ENCODE results near the gene TAB3. TPM values are rescaled to one million over a fixed set of nuclear protein-coding genes. Genes with fewer than 3 reads are reported as not detected.

TAB3 gene
- total RNA-seq, 1 experiment from 2014 or later, result 13.5 TPM

- Mint-ChIP-seq H3K36me3 (ENCODE audit: insufficient read depth in 1 of 3, low read depth in 3 of 3) (peaks cover 0 to 3% (median 0%) of the 10 kb centered on the region in 3 experiments; a peak in 2 of 7 replicates), H3K27me3 (ENCODE audit: low read depth) (no peaks in the 10 kb centered on the region), H3K4me3 (no peak overlapping the region), H3K27ac (no peak overlapping the region; a peak in 1 of 7 replicates), H3K4me1 (peaks cover 9 to 14% of the 10 kb centered on the region in 2 experiments), H3K9me3 (peaks cover 41 to 49% of the 10 kb centered on the region in 2 experiments)
- DNase-seq, result no peak
- no peaks in the 10 kb centered on the region for H3K27me3 ChIP-seq (ENCODE audit: insufficient read depth, low read length)
- H2BK12ac ChIP-seq (ENCODE audit: insufficient read length, low read depth, low read length), result no peak overlapping the region
- H2AK5ac ChIP-seq (ENCODE audit: insufficient read length, low read length), result no peak overlapping the region
- H3K4me2 ChIP-seq (ENCODE audit: insufficient read depth, insufficient read length, low read length), result no peak overlapping the region
- no peak overlapping the region for H4K91ac ChIP-seq (ENCODE audit: insufficient read length, low read depth, low read length)
- H3K56ac ChIP-seq (ENCODE audit: insufficient read length, low read depth, low read length), result no peak overlapping the region
- H3K23me2 ChIP-seq (ENCODE audit: insufficient read length, low read depth, low read length, poor library complexity, severe bottlenecking), result no peaks in the 10 kb centered on the region
- no peak overlapping the region for H2BK20ac ChIP-seq (ENCODE audit: low read depth, low read length, poor library complexity, severe bottlenecking)
- no CpG with 5 or more reads among the region's 3 CpGs for WGBS (ENCODE audit: extremely low coverage, insufficient read length, low lambda C conversion rate)
- H3K79me1 ChIP-seq (ENCODE audit: insufficient read depth, low read depth, low read length, poor library complexity, severe bottlenecking), result no peaks in the 10 kb centered on the region
- H3K27ac ChIP-seq (ENCODE audit: insufficient read length, low read depth, low read length), result no peak overlapping the region
- H3K23ac ChIP-seq (ENCODE audit: insufficient read length, low read depth, low read length), result no peak overlapping the region
- no peaks in the 10 kb centered on the region for H3K4me1 ChIP-seq (ENCODE audit: insufficient read depth, low read length)
- no peak overlapping the region for H2BK120ac ChIP-seq (ENCODE audit: low read depth, low read length, poor library complexity, severe bottlenecking)
- no peak overlapping the region for H3K14ac ChIP-seq (ENCODE audit: insufficient read depth, low read length)
- H3K18ac ChIP-seq (ENCODE audit: insufficient read length, low read depth, low read length), result no peak overlapping the region
- no peak overlapping the region for H3T11ph ChIP-seq (ENCODE audit: low read length)
- no peaks in the 10 kb centered on the region for H3K79me2 ChIP-seq (ENCODE audit: insufficient read depth, low read length)
- H2BK15ac ChIP-seq (ENCODE audit: low read depth, low read length), result no peak overlapping the region
- no peak overlapping the region for H4K5ac ChIP-seq (ENCODE audit: insufficient read length, low read depth, low read length)
- H3K9me3 ChIP-seq (ENCODE audit: control insufficient read depth, low read depth, low read length), result no peaks in the 10 kb centered on the region
- TF ChIP-seq CTCF (conservative IDR thresholded peaks at IDR 0.05), result no peak
- no peak overlapping the region for H2AFZ ChIP-seq (ENCODE audit: low read length)
- H2BK5ac ChIP-seq (ENCODE audit: insufficient read length, low read length), result no peak overlapping the region
- no peak overlapping the region for H3K9ac ChIP-seq (ENCODE audit: extremely low read depth, insufficient read length, low read length)
- no peak overlapping the region for H4K8ac ChIP-seq (replicated peaks; ENCODE audit: insufficient read length, low read depth, low read length)
- H4K20me1 ChIP-seq (ENCODE audit: control insufficient read depth, insufficient read depth, insufficient read length), result no peaks in the 10 kb centered on the region
- no peak overlapping the region for H3K4ac ChIP-seq (ENCODE audit: low read depth, low read length)
These were observed 64.8 kb downstream of the TAB3 start for GRCh38 chrX:30824275-30824674.

Measured in H9 (cell line).